GM18858 (cell line): ENCODE measurements around the gene TTC28.
"Not testable (repeated sequence)": the region's sequence is repeated elsewhere in the genome, so short reads cannot be mapped to it uniquely, and the experiment has no call there.

Experiments
- ATAC-seq: cut with Tn5 transposase; IDR thresholded peaks from one replicate; pipeline ENCODE4 v1.9.1; 2021; ENCODE audit not compliant: unreplicated experiment

TTC28 gene

DNA sequence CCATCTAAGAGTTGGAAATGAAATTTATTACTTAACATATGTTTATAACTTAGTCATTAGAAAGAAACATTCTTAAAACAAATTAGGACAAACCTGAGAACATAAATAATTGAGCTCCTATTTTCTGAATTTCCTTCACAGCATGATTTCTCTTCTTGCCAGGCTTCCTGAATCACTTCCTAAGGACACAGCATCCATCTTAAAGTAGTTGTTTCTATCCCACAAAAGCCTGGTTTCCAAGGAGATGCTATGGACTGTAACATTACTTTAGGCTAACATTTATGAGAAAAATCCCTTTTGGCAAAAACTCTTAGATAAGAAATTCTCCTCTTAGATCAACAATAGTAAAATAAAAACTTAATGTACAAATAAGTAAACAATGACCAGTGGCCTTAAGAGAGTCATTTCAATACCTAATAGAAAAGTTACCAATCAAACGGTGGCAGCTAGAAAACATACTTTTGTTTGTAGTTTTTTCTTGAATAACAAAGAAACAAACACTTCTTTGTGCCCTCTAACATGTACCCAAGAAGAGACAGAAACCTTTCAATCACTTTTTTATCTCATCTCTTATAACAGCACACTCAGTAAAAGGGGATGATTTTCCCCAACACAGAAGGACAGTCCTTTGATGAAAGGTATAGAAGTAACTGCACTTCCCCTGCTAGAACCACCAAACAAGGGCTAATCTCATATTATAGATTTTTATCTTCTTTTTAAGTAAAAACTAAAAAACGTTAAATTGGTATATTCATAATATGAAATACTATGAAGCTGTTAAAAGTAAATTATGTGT, 74.5 kb downstream of the TTC28 start:
- no peak for ATAC-seq

DNA sequence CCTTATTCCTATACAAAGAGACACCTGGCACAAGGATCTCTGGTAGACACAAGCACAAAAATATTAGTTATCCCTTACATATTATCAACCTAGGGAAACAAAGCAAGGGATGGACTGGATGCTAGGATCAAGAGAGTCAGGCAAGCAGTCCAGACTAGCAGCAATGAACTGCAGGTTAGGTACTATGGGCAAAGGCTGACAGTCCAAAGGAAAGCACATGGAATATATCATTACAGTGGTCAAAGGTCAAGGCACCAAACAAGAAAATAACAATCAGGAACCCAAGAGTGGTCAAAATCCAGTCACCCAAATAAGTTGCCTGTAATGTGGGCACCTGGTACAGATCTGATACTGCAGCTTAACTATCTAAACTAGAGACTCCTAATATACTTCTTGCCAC, 77.7 kb downstream of the TTC28 start:
- no peak for ATAC-seq

DNA sequence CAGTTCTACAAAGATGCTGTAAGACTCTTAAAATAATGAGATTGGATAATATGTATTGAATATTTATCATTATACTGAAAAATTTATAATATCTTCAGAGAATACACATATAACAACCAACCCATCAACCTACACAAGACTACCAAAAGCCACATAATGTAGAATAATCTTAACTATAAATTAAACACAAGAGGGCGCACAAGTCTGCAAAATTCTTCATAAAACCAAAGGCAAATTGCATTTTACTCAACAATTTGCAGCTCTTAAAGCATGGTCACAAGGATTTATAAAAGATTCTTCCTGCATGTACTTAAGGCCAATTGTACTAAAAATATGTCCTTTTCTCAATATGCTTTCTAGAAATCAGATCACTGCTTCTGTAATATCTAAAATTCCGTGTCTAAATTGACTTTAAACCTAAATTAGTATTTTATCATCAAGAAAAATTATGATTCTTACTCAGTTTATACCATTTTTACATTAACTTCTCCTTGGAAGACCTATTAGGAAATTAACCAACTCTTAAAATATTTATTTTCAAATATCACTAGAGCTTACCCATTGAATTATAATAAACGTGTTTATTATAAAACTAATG, 79.0 kb downstream of the TTC28 start:
- ATAC-seq, result no peak

DNA sequence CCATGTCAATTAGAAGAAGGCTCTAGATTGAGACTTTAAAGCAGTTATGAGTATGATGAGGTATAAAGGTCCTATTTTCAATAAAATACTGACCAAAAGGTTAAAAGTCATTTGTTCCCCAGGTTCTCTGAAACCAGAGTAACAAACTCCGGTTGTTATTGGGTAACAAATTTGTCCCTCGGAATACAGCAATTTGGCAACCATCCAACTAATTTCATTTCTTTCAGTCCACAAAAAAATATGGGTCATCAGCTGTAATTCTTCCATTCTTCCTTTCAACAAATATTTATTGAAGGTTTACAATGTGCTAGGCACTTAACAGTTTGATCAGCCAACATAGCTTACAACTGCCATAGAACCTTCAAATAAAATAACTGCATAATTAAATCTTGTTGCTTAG, 79.9 kb downstream of the TTC28 start:
- ATAC-seq, result no peak

DNA sequence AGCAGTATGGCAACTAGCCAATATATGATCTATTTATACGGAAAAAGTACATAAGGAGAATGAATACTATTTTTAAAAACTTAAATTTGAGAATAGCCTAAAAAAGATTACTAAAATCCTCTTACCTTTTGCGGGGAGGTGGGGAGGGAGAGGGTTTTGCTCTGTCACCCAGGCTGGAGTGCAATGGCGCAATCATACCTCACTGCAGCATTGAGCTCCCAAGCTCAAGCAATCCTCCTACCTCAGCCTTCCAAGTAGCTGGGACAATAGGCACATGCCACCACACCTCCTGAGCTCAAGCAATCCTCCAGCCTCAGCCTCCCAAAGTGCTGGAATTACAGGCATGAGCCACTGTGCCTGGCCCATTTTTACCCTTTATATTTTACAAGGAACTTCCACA, 82.0 kb downstream of the TTC28 start:
- ATAC-seq, result no peak

DNA sequence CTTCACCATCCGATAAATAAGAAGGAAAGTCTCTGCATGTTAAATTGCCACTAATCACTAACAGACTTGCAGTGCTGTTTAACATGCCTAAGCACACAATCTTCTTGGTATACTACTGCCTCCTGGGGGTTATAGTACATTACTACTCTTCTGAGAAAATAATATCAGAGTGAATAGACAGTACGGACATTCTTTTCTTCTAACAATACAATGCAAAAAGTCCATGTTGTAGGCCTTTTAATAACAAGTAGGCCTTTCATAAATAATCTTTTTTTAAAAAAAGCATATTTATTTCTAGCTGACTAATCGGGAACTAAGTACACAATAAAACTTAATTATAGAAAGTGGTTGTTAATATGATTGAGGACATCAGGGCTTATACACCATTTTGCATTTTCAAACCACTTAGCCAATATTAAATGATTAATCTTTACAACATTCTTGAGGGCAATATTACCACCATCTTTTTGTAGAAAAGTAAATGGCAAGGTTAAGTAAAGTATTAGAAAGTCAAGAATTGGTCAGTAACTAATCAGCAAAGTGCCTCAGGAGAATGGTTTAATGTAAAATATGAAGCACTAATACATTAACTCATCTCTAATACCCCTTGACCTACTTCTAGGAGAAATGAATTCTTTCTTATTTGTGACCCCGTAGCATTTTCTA, 84.7 kb downstream of the TTC28 start:
- no peak for ATAC-seq

DNA sequence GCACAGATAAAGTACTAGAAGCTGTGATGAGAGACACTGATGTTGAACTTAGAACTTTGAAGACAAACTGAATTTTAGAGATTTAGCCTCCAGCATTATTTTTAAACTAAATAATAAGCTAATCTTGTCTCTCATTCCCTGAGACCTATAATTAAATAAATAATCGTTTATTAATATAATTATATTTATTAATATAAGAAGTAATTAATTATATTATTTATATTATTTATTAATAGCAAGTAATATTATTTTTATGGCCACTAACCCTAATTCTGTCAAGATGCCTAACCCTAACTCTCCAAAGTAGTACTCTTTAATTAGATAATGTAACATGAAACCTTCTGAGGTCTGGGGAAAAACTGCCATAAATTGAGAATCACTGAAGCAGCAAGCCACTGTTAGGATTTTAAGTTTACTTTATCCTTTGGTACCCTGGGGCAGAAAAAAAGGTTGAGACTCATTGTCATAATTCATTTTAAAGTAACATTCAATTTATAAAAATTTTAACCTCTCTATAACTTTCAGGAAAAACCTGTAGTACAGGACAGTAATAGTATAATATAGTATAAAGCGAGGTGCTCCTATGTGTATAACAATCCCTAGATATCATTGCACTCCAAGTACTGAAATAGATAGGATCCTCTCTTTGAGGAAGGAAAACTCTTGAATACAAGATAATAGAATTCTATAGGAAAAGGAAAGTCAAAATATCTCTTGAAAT, 85.4 kb downstream of the TTC28 start:
- no peak for ATAC-seq

DNA sequence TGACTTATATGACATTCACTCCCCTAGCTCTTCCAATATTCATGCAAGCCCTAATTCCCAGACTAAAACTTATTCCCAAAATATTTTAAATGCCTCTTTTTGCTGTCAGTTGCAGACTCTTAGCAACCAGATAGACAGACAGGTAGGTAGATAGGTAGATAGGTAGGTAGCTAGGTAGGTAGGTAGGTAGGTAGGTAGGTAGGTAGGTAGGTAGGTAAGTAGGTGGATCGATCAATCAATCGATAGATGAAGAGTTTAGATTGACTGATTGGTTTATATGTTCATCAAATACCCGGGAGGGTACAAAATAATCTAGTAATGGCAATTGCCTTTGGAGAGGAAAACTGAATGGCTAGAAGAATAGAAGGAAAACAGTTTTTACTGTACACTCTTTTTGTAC, 86.3 kb downstream of the TTC28 start:
- ATAC-seq, result no peak

DNA sequence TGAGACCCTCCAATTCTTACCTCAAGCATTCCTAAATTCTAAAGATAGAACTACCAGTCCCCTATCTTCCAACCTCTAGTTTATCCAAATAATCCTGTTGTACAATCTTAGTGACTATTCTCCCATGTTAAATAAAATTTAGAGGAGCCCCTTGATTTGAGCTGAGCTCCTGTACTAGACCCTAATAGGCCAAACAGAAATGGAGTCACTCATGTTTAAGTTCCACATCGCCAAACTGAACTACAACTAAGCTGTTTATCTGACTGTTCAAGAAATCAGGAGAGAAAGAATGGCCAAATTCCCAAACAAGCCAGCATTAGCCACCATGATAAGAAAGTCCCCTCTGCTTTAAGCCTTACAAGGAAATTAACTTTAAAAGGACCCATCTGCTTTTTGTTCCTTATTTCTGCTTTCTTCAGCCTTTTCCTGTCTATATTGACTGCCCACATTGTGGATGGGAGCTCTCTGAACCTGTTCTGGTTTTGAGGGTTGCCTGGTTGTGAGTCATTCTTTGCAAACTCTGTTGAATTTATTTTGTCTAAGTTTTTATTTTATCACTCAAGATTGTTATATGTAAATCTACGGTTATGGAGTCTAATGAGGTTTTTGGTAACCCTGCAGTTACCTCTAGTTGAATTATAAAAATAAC, 90.4 kb downstream of the TTC28 start:
- no peak for ATAC-seq

DNA sequence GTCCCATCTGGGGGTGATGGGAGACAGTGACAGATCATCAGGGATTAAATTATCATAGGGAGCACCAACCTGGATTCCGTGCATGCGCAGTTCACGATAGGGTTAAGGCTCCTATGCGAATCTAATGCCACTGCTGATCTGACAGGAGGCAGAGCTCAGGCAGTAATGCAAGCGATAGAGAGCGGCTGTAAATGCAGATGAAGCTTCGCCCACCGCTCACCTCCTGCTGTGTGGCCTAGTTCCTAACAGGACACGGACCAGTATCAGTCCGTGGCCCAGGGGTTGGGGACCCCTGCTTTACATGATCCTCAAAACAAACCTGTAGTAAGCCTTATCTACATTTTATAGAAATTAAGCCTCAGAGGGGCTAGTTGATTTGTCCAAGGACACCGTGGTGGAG, 94.3 kb downstream of the TTC28 start:
- ATAC-seq, result no peak

DNA sequence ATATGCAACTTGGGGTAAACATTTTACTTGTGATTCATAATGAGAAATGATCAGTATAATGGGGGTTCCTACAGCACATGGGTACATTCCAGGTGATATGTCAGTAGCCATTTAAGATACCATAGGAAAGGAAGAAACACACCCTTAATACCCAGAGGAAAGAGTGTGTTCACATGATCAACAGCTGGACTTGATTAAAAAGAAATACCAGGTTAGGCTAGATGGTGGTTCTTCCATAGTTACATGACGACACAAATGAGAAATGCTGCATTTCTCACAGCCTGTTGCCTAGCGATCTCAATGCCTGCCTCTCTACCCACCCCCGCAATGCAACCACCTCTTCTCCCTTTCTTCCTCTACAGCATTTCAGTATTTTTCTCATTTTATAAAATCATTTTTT, 96.8 kb downstream of the TTC28 start:
- ATAC-seq, result no peak

DNA sequence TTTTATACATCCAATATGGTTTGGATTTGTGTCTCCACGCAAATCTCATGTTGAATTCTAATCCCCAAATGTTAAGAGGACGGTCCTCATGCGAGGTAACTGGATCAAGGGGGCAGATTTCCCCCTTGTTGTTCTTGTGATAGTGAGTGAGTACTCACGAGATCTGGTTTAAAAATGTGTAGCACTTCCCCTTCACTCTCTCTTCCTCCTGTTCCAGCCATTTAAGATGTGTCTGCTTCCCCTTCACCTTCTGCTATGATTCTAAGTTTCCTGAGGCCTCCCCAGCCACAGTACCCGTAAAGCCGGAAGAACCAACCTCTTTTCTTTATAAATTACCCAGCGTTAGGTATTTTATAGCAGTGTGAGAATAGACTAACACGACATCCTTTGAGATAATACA, 98.6 kb downstream of the TTC28 start:
- no peak for ATAC-seq

DNA sequence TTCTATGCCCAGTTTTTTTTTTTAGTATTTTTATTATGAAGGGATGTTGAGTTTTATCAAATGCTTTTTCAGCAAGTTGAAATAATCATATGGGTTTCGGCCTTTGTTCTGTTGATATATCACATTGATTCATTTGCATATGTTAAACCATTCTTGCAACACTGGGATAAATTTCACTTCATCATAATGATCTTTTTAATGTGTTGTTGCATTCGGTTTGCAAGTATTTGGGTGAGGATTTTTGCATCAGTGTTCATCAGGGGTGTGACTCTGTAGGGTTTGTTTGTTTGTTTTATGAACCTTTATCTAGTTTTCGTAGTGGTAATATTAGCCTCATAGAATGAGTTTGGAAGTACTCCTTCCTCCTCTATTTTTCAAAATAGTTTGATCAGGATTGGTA, 103.5 kb downstream of the TTC28 start:
- ATAC-seq, result no peak

DNA sequence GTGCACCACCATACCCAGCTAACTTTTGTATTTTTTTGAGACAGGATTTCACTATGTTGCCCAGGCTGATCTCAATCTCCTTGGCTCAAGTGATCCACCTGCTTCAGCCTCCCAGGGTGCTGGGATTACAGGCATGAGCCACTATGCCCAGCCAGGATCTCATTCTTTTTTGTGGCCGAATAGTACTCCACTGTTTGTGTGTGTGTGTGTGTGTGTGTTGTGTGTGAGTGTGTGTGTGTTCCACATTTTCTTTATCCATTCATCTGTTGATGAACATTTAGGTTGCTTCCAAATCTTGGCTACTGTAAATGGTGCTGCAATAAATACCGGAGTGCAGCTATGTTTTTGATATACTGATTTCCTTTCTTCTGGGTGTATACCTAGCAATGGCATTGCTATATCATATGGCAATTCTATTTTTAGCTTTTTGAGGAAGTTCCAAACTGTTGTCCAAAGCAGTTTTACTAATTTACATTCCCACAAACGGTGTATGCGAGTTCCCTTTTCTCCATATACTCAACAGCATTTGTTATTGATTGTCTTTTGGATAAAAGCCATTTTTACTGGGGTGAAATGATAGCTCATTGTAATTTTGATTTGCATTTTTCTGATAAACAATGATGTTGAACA, 105.4 kb downstream of the TTC28 start:
- no peak for ATAC-seq

DNA sequence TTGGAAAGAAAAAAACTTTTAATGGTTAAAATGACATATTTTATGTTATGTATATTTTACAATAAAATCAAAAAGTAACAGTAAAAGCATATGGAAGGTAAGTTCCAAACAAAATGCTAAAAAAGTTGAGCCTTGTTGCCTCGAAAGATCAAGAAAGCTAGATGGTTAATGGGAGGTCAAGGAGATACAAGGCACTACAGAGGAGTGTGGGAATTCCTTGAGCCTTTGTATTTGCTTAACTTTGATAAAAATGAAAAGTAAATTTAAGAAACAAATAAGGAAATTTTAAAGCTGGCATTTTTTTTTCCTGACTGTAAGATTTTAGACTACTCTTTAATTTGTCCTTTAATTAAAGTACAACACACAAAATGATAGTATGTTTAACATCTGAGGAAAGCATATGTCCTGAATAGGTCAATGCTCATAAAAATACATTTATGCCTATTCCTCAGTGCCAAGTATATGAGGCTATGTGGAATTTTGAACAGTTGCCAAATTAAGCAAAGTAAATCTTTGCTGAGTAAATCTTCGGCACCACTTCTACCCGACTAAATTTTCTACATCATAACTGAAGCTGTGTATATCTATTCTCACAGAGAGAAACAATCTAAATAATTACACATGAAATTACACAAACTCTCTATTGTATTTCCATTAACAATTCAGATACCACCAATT, 108.8 kb downstream of the TTC28 start:
- no peak for ATAC-seq

DNA sequence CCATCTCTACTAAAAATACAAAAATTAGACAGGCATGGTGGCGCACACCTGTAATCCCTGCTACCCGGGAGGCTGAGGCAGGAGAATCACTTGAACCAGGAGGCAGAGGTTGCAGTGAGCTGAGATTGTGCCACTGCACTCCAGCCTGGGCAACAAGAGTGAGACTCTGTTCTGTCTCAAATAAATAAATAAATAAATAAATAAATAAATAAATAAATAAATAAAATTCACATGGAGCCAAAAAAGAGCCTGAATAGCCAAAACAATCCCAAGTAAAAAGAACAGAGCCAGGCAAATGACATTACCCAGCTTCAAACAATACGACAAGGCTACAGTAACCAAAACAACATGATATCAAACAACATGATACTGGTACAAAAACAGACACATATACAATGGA, 110.7 kb downstream of the TTC28 start:
- ATAC-seq, result not testable (repeated sequence)

DNA sequence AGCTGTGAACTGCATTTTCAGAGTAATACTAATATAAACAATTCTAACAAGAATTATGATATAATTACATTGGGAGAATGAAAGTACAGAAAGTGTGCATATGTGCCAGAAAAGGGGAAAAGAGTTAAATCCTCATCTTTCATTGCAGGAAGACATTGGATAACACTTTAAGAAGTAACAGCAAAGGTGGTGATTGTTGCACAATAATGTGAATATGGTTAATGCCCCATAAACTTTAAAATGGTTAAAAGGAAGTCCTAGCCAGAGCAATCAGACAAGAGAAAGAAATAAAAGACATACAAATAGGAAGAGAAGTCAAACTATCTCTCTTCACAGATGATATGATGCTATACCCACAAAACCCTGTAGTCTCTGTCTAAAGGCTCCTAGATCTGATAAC, 111.5 kb downstream of the TTC28 start:
- ATAC-seq, result no peak

DNA sequence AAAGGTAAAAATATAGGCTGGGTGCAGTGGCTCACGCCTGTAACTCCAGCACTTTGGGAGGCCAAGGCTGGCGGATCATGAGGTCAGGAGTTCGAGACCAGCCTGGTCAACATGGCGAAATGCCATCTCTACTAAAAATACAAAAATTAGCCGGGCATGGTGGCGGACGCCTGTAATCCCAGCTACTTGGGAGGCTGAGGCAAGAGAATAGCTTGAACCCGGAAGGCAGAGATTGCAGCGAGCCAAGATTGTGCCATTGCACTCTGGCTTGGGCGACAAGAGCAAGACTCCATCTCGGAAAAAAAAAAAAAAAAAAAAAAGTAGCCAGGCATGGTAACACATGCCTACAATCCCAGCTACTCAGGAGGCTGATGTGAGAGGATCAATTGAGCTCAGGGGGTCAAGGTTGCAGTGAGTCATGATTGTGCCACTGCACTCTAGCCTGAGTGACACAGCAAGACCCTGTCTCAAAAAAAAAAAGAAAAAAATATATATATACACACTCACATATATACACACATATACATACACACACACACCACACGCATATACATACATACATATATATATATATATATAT, 112.6 kb downstream of the TTC28 start:
- ATAC-seq, result not testable (repeated sequence)

DNA sequence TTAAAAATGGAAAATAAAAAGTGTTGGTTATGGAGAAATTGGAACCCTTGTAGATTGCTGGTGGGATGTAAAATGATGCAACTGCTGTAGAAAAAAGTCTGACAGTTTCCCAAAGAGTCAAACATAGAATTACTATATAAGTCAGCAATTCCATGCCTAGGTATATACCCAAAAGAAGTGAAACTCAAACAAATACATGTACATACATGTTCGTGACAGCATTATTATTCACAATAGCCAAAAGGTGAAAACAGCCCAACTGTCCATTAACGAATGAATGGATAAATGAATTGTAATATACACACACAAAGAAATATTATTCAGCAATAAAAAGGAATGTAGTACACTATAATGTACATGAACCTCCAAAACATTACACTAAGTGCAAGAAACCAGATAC, 116.0 kb downstream of the TTC28 start:
- ATAC-seq, result no peak

DNA sequence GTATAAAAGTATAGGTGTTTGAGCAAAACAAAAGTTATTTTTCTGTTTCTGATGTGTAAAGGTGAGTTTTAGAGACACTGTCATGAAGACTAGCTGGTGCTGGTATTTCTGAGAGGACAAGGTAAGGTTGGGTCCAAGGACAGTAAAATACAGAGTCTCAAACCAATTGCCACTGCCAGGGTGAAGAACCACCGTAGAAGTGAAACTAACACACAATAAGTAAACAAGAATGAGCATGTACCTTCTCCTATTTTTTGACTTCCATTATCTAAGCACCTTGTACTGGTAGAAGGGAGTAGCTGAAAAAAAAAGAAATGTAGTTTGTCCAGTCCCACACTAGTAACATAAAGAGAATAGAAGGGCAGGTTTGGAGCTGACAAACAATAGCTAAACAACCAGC, 117.3 kb downstream of the TTC28 start:
- ATAC-seq, result no peak
